ENCODE measurements around the gene ROPN1B.

ROPN1B gene

DNA sequence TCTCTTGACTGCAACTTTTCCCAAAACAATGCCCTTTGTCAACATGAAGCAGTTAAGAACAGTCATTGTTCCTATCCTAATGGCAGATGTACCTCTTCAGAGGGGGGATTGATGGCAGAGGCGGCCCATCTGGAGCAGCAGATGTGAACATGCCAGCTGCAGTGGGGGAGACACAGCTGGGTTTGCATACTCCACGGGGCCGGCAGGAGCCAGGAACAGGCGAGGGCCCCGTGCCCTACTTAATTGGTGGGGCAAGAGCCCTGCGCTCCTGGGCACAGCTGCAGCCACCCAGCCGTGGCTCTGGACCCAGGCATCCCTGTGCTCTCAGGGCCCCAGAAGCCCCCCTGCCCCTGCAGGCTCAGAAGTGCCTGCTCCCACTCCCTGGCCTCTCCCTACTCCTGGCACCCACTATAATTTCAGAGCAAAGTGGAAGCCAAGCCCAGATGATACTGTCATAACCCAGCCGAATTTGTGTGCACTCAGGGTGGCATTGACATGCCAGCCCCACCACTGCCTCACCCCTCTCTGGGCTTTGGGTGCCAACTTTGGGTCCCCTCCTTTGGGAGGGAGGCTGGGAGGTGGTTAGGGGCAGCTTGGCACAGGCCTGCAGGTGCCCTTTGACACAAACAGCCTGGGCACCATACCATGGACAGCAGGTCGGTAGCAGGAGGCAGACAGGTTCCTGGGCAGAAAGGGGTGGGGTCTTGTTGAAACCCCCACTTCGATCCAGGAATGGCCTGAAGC lies 34.6 kb downstream of the ROPN1B start:
- DNase-seq = no peak

DNA sequence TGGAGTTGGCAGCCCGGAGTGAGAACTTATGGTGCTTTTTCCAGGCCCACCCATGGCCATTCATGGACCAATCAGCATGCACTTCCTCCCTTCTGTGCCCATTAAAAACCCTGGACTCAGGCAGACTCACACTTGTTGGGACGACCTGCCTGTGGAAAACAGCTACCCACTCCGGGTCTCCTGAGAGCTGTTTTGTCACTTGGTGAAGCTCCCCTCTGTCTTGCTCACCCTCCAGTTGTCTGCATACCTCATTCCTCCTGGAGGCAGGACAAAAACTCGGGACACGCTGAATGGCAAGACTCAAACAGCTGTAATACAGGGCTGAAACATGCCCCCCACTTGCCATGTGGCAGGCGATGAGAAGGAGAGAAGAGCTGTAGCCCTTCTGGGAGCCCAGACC lies 35.2 kb downstream of the ROPN1B start:
- DNase-seq = no peak

DNA sequence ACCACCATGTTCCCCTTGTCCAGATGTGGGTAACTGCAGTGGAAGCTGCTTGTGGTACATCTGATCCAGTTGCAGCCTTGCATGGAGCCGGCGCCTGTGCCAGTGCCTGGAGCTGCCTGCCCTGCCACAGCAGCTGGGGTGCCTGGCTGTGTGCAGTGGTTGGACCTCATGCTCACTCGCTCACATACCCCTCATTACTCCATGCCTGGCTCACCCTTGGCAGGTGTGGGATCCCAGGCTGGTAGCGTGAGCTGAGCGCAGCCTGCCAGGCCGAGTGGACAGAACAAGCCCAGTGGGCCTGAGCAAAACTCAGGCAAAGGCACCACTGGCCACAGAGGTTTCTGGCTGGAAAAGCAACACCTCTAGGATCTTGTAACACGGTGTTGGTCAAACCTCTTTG lies 35.7 kb downstream of the ROPN1B start:
- DNase-seq = no peak

DNA sequence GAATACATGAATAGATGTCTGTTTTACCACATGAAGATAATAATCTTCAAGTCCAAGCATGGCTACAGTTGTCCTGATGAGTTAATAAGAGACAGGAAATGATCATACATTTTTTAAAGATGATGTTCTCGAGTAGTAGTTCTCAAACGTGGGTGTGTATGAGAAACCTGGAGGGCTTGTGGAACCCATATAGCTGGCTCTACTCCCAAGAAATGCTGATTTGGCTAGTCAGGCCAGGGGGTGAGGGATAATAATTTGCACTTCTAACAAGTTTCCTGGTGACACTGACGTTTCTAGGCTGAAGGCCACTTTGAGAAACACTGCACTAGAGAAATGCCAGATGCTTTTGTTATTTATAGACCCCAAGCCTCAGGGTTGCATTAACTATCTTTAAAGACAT lies 37.0 kb downstream of the ROPN1B start:
- DNase-seq = no peak

DNA sequence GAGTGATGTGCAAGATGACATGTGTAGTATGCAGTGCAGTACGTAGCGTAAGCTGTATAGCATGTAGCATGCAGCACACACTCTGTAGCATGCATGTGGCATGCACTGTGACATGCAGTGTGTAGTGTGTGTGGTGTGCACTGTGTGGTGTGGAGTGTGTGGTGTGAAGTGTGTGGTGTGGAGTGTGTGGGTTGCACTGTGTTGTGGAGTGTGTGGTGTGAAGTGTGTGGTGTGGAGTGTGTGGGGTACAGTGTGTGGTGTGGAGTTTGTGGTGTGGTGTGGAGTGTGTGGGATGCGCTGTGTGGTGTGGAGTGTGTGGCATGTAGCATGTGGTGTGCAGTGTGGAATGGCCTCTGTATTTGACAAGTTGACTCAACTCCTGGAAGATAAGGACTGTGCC lies 39.2 kb downstream of the ROPN1B start:
- DNase-seq = no peak

DNA sequence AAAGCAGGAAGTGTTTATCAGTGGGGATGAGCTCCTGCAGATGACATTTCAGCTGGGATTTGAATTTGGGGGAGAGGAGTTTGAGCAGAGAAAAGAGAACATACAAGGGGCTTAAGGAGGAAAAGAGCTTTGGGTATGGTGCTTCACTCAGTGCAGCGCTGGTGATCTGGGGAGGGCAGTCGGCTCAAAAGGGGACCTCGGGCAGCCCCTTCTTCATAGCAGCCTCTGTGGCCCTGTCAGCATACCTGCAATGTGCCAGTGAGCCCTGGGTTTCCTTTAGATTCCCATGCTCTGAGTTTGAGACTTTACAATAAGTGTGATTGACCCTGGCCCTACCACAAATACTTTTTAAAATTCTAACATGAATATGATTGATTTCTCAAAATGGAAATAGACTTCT lies 40.2 kb downstream of the ROPN1B start:
- DNase-seq = no peak

DNA sequence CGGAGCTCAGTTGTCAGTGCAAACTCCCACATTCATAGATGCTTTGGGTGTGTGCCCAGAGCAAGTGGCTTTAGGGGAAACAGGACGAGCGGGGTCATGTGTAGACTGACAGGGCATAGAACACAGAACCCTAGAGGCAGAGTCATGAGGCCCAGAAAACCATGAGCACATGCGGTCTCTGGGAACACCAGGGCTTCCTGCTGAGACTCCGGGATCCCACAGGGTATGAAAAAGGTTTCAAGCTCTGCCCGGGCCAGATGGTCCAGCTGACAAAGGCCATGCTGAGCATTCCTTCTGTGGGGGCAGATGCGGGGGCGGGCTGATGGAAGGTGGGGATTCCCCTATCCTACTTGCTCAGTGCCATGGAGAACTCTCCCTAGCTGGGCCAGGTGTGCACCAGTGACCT lies 44.8 kb downstream of the ROPN1B start:
- DNase-seq = no peak

DNA sequence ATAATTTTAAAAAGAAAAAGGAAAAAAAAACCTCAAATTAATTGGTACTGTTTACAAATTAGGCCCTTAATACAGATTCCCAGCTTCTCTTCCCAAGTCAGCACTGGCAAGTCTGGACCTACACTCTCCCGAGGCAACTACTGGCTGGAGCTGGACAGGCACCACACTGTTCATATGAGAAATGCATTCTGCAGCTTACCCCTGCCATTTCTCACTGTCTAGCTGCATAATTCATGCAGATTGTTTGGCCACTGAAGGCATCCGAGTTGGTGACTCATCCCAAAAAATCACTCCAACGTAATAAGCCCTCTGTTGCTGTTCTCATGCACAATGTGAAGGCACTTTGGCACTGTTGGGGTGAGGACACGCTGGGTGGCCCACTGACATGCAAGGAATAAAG lies 45.3 kb downstream of the ROPN1B start:
- peak in 1 of 51 donors; percentile 24 for DNase-seq

DNA sequence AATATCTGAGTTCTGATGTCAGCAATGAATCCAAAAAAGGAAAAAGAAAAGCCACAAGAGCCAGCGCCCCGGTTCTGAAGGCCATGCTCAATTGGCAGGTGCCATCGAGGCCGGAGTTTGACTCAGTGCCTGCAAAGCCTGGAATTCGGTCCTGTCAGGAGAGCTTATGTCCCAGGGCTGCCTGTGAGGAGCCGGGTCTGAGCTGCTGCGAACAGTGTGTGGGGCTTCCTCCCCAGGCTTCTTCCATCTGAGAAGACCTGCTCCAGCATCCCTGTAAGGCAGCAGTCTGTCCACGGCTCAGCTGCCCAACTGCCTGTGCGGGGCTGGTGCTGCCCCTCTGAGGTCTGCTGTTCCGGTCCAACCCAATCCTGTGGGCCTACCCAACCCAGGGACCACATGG lies 46.1 kb downstream of the ROPN1B start:
- DNase-seq = no peak

DNA sequence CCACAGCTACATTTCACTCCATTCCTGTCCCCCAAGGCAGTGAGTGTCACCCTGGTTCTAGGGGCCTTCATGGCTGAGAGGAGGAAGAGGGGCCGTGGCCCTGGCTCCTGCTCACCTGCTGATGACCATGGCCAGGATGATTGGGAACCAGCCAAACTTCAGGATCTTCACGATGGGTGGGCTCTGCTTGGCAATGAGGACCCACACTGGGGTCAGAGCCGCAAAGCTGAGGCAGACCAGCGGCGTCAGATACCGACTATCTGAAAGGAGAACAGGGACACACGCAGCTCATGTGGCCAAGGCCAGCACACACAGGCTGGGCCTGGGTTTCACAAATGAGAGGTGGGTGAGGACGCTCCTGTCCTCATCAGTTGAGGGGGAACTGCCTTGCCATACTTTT lies 47.6 kb downstream of the ROPN1B start:
- no peak for DNase-seq

DNA sequence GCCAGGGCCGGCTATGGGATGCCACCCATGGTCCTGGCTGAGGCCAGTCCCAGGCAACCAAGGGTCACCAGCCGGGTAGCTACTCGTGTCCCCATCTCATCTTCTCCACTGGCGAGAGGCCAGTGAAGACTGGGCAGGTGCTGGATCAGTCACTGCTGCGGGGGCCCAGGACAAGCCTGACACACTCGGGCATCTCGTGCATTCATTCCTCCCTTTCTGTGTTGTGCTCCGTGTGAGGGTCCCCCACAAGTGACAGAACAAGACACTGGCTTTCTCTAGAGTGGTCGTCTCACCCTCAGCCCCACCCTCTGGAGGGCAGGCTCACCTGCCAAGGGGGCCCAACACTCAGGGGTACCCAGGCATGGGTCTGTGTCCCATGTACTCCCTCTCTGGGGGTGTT lies 48.4 kb downstream of the ROPN1B start:
- DNase-seq = no peak

DNA sequence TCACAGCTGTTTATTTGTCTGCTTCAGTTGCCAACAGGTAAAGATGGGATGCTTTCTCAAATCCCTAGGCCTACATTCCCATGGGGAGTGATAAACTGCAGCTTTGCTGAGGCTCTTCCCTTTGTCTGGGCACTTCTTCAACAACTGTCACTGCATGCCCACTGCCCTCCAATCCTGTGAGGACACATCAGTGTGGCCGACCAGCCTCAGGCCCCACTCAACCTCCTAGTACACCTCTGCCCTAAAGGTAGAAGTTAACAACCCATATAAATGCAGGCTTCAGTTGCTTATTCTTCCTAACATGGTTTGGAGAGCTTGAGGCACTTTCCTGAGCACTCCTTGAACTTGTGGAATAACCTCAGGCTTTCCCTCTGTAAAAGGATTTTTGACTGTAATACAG lies 49.6 kb downstream of the ROPN1B start:
- no peak for DNase-seq

DNA sequence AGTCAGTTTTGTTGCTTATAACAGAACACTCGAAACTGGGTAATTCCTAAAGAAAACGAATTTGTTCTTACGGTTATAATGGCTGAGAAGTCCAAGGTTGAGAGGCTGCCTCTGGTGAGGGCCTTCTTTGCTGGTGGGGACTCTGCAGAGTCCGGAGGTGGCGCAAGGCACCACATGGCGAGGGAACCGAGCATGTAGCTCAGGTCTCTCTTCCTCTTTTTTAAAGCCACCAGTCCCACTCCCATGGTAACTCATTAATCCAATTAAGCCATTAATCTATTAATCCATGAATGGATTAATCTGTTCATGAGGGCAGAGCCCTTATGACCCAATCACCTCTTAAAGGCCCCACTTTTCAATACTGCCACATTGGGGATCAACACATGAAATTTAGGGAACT lies 50.0 kb downstream of the ROPN1B start:
- no peak for DNase-seq

DNA sequence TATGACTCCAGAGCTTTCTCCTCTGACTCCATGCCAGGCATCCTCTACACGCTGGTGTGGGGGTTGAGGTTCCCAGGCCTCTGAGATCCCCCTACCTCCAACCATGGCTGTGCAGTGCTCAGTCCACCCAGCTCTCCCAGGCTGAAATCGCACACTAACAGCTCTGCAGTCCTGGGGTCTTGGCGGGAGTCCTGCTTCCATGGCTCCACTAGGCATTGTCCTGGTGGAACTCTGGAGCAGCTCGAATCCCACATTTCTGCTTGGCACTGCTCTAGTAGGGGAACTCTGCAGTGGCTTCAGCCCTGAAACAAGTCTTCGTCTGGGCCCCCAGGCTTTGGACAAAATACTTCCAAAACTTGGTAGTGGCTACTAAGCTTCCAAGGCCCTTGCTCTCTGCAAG lies 50.7 kb downstream of the ROPN1B start:
- DNase-seq = no peak

DNA sequence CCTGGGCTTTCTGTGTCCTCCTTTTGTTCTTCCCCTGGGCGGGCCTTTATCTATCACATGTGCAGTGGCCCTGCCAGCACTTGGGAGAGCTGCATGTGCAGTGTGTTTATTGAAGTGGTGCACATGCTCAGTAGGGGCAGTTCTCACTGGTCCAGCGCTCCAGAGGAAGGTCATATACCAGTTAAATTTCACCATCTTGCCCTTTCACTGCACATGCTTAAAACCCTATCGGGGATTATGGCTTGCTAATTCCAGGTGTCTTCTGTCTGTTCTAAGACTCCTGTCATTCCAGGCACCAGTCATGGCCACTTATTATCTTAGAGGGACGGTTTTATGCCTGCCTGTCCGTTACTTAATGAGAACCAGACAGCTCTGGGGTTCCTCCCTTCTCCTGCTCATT lies 52.2 kb downstream of the ROPN1B start:
- no peak for DNase-seq

DNA sequence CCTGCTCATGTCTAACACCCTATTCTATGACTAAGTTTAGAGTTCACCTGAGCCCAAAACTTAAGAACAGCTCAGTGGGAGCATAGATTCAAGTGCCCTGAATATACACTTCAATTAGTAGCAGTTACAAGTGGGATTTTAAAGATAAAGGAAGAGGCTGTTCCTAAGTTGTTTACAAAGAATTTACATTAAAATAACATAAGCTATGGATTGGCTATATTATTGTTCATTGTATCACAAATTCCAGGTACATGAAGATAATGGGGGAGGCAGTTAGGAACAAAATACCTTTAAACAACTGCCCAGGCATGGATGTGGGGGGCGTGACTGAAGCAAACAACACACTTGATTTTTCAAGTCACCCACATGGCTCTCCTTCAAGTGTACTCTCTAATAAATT lies 52.7 kb downstream of the ROPN1B start:
- DNase-seq = no peak

DNA sequence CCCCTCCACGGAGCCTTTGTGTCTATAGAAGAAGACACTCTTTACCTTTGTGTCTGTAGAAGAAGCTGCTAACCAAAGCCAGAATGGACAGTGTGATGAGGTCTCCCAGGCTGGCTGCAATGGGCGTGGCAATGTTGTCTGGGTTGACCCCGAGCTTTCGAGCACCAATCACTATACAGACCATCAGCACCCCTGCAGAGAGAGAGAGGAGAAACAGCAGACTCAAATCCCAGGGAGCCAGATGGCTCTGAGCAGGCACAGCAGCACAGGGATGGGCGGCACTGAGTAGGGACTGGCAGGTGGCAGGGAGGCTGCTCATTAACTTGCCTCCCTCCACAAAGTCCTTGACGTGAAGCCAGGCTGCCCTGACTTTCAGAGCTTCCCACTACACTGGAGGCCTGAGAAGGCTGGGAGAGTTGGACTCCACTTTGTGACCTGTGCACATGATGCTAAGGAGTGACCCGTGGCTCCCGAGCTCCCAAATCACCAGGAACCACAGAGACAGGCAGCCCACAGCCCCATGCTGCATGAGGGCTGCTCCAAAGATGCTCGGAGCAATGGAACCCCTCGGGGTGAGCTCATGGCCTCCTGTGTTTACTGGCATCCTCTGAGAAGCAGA lies 53.9 kb downstream of the ROPN1B start:
- no peak for DNase-seq

DNA sequence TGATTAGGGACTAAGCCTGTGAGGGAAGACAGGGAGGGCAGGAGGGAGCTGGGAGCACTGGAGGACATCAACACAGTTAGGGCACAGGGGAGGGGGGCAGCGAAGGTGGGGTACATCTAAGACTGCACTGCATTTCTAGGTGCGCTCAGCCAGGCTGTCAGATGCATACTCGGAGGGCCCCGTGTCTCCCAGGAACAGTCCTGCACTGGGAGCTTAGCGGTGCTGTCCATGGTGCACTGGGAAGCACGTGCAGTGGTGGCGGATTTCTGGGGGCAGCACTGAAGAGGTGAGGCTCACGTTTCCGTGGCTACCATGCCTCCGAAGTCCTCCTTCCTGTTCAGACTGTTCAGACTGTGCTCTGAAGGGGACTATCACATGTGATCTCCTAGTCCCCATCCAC lies 54.4 kb downstream of the ROPN1B start:
- DNase-seq = no peak

DNA sequence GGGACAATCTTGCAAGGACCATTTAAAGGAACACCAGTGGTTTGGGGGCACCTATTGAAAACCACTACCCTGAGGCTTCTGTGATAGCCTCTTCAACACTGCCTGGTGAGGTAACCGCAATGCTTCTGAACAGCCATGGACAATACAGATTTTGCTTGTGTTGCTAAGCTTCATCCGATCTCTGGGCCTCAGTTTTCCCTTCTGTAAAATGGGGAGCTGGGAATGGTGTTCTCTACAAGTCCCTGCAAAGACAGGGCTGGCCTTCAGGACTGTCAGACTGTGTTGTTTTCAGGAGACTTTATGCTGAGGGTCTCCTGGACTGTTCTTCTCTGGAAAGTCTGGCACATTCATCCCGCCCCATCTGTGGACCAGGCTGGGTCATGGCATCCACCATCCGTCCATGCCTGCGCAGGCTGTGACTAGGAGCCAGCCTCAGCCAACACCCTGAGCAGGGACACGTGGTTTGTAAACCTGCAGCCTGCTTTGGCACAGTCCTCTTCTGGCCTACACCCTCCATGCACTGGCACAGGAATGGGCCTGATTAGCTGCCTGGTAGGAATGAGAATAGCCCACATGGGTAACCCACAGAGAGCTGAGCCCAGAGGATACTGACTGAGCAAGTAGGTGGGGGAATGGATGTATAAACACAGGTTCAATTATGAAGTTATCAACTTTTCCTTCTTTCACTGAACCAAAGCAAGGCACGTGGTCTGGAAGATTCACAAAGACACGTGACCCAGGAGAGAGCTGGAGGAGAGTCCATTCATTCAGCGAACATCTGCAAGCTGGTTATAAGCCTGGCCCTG lies 55.3 kb downstream of the ROPN1B start:
- DNase-seq = no peak

DNA sequence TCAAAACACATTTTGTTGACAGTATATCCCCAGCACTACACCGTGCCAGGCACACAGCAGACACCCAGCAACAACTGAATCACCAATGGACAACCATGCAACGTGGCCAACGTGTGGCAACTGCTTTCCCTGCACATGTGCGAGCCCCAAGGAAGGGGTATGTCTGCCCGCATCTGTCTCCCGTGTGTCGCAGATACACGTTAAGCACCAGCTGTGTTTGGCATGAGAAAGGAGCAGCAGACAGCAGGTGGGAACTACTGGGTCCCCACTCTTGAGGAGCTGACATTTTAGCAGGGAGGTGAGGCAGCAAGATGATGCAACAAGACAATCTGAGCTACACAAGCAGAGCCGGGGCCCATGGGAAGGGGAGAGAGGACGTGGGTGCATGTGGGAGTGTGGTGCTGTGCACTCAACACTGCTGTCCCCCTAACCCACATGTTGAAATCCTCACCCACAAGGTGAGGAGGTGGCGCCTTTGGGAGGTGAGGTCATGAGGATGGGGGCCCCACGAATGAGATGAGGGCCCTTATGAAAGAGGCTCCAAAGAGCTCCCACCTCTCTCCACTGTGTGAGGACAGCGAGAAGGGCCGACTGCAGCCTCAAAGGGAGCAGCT lies 56.2 kb downstream of the ROPN1B start:
- DNase-seq = no peak

DNA sequence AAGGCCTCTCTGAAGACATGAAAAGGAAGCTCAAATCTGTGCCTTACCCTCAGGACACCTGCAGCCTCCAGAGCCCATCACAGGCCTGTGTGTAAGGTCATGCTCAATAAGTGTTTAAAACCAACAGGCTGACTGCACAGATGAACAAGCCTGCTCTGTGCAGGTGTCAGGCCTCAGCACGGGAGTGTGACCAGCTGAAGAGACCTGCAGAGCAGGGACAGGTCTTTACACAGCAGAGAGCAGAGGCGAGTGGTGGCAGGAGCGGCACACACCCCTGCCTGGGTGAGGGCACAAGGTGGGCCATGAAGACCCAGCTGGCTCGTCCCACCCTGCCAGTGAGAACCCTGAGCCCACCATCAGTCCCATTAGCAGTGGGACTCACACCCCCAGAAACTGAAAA lies 56.9 kb downstream of the ROPN1B start:
- DNase-seq = no peak

DNA sequence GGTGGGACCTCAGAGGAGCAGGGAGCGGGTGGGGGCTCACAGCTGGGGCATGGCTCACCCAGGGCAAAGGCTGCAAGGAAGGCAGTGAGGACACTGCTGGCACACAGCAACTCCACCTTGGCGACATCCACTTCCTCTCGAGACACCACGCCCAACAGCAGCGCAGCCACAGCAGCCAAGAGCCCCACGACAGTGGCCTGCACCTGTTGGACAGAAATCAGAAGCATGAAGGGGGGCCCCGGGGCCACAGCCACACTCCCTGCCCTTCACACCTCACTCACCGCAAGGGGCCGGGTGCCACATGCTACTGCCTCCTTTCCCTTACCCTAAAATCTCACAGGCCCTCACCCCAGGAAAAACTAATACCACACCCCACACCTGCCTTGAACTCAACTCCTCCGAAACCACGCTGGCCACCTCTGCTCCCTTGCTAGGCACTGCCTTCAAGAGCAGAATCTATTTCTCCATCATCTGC lies 57.3 kb downstream of the ROPN1B start:
- no peak for DNase-seq
